Measurements from ENCODE around the gene EDN2.

Gene EDN2

DNA sequence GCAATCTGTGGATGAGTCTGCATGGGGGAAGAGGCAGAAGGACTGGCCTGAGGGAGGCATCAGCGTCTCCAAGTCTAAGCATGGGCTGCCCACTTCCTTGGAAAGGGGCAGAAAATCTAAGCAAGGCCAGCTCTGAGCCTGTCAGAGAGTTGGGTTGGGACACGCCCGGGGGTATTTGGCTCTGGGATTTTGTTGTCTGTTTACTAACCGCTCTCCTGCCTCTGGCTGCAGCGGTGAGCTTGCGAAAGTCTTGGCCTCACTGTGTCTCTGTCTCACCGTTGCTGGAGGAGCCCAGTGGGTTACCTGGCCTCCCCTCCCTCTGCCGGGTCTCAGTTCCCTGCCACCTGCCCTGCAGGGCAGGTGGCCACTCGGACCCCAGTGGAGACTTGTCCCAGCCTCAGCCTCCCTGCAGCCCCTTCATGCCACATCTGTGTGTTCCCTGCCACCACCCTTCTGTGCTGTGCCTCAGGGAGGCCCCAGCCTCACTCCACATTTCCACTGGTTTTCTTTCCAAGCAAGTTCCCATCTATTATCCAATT is 33.7 kb downstream of the EDN2 start:
- Histone ChIP-seq H3K27ac (no peak overlapping the region), H3K4me3 (ENCODE audit: low read depth, low read length) (no peak overlapping the region), H3K27me3 (ENCODE audit: insufficient read depth, low read depth, severe bottlenecking) (no peaks in the 10 kb centered on the region), H3K36me3 (no peaks in the 10 kb centered on the region), H3K9me3 (ENCODE audit: severe bottlenecking) (no peaks in the 10 kb centered on the region)
- peak; percentile 3 for DNase-seq
- TF ChIP-seq, protein P1, sequence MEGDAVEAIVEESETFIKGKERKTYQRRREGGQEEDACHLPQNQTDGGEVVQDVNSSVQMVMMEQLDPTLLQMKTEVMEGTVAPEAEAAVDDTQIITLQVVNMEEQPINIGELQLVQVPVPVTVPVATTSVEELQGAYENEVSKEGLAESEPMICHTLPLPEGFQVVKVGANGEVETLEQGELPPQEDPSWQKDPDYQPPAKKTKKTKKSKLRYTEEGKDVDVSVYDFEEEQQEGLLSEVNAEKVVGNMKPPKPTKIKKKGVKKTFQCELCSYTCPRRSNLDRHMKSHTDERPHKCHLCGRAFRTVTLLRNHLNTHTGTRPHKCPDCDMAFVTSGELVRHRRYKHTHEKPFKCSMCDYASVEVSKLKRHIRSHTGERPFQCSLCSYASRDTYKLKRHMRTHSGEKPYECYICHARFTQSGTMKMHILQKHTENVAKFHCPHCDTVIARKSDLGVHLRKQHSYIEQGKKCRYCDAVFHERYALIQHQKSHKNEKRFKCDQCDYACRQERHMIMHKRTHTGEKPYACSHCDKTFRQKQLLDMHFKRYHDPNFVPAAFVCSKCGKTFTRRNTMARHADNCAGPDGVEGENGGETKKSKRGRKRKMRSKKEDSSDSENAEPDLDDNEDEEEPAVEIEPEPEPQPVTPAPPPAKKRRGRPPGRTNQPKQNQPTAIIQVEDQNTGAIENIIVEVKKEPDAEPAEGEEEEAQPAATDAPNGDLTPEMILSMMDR (IDR thresholded peaks at IDR 0.05; ENCODE audit: low read depth, low read length): no peak

- Histone ChIP-seq H3K9me3 (ENCODE audit: severe bottlenecking) (no peaks in the 10 kb centered on the region), H3K27me3 (ENCODE audit: insufficient read depth, low read depth, severe bottlenecking) (no peaks in the 10 kb centered on the region), H3K36me3 (no peaks in the 10 kb centered on the region), H3K4me3 (ENCODE audit: low read depth, low read length) (no peak overlapping the region), H3K27ac (no peak overlapping the region)
- TF ChIP-seq, protein P1 (IDR thresholded peaks at IDR 0.05; ENCODE audit: low read depth, low read length): no peak
- DNase-seq: no peak
Observed at GRCh38 chr1:41449326-41449921, 35.1 kb downstream of the EDN2 start.

GRCh38 chr1:41448821-41449220 is 35.7 kb downstream of the EDN2 start:
- TF ChIP-seq, protein P1 (IDR thresholded peaks at IDR 0.05; ENCODE audit: low read depth, low read length): no peak
- no peaks in the 10 kb centered on the region for H3K36me3 ChIP-seq
- no peak for DNase-seq
- no peak overlapping the region for H3K4me3 ChIP-seq (ENCODE audit: low read depth, low read length)
- peaks cover 3% of the 10 kb centered on the region for H3K9me3 ChIP-seq (ENCODE audit: severe bottlenecking)
- no peak overlapping the region for H3K27ac ChIP-seq
- no peaks in the 10 kb centered on the region for H3K27me3 ChIP-seq (ENCODE audit: insufficient read depth, low read depth, severe bottlenecking)

DNA sequence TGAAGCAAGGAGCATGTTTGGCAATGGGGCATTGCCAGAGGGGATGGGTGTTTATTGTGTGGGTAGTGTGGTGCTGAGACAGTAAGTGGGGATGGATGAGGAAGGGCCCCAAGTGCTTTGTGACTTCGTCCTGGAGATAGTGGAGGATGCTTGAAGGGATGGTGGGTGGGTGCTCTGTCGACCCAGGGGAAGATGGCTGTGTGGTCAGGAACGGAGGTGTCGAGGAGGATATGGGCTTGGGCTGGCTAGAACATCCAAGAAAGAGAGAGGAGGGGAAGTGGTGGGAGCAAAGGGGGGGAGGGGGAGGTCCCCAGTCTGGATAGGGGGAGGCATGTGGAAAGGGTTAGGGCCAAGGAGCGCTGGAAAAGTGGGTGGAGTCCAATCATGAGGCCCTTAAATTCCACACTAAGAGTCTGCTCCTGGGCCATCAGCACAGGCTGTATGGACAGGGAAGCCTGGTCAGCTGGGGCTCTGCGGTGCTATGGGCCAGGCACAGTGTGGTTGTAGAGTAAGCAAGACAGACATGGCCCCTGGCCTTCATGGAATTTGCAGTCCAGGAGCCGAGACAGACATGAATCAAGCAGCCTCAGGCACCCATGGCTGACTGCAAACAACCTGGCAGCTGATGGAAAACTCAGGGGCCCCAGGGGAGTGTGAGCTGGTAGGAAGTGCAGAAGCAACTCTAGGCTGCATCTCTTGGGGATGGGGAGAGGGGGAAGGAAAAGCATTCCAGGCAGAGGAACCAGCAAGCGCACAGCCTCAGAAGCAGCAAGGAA is 36.3 kb downstream of the EDN2 start:
- Histone ChIP-seq H3K36me3 (no peaks in the 10 kb centered on the region), H3K27ac (no peak overlapping the region), H3K4me3 (ENCODE audit: low read depth, low read length) (no peak overlapping the region), H3K27me3 (ENCODE audit: insufficient read depth, low read depth, severe bottlenecking) (no peaks in the 10 kb centered on the region), H3K9me3 (ENCODE audit: severe bottlenecking) (peaks cover 3% of the 10 kb centered on the region)
- DNase-seq: no peak
- TF ChIP-seq, protein P1 (IDR thresholded peaks at IDR 0.05; ENCODE audit: low read depth, low read length): no peak

GRCh38 chr1:41446851-41447610 is 37.5 kb downstream of the EDN2 start:
- peak overlapping the region; percentile 67 for H3K27ac ChIP-seq
- TF ChIP-seq, protein P1 (IDR thresholded peaks at IDR 0.05; ENCODE audit: low read depth, low read length): no peak
- no peaks in the 10 kb centered on the region for H3K27me3 ChIP-seq (ENCODE audit: insufficient read depth, low read depth, severe bottlenecking)
- no peak overlapping the region for H3K4me3 ChIP-seq (ENCODE audit: low read depth, low read length)
- H3K36me3 ChIP-seq: no peaks in the 10 kb centered on the region
- peaks cover 3% of the 10 kb centered on the region for H3K9me3 ChIP-seq (ENCODE audit: severe bottlenecking)
- peak; percentile 90 for DNase-seq

Data from WERI-Rb-1 (cell line).